ENCODE data around the gene ERFL.

- no peak for TF ChIP-seq CTCF (IDR thresholded peaks at IDR 0.05; ENCODE audit: insufficient read depth, low read length)
- no peak for TF ChIP-seq REST (IDR thresholded peaks at IDR 0.05; ENCODE audit: insufficient replicate concordance, low read depth)
These were observed 67.7 kb downstream of the ERFL start for GRCh38 chr19:41860419-41861115.
